Measurements from ENCODE around the gene SLAMF7.

Gene SLAMF7

GRCh38 chr1:160747717-160748116 is 8.7 kb downstream of the SLAMF7 start:
- no peak for DNase-seq

- no peak for DNase-seq
These were observed 9.3 kb downstream of the SLAMF7 start for GRCh38 chr1:160748181-160748877.

GRCh38 chr1:160748878-160749269 is 9.8 kb downstream of the SLAMF7 start:
- DNase-seq, result no peak

GRCh38 chr1:160750608-160751007 is 11.6 kb downstream of the SLAMF7 start:
- DNase-seq, result no peak

- DNase-seq, result no peak
These were observed 13.4 kb downstream of the SLAMF7 start for GRCh38 chr1:160752406-160752805.

- no peak for DNase-seq
These were observed 13.9 kb downstream of the SLAMF7 start for GRCh38 chr1:160752924-160753323.

- DNase-seq, result no peak
These were observed 14.5 kb downstream of the SLAMF7 start for GRCh38 chr1:160753594-160753993.

GRCh38 chr1:160755461-160755860 is 16.4 kb downstream of the SLAMF7 start:
- DNase-seq, result no peak

GRCh38 chr1:160755911-160756848 is 17.1 kb downstream of the SLAMF7 start:
- no peak for DNase-seq

GRCh38 chr1:160756849-160757201 is 17.8 kb downstream of the SLAMF7 start:
- no peak for DNase-seq

- no peak for DNase-seq
These were observed 19.5 kb downstream of the SLAMF7 start for GRCh38 chr1:160758521-160758920.

GRCh38 chr1:160759740-160760139 is 20.7 kb downstream of the SLAMF7 start:
- DNase-seq, result no peak

GRCh38 chr1:160761046-160761445 is 22.0 kb downstream of the SLAMF7 start:
- DNase-seq, result no peak

- no peak for DNase-seq
These were observed 22.8 kb downstream of the SLAMF7 start for GRCh38 chr1:160761886-160762285.

GRCh38 chr1:160763993-160764392 is 24.9 kb downstream of the SLAMF7 start:
- no peak for DNase-seq

- no peak for DNase-seq
These were observed 28.6 kb downstream of the SLAMF7 start for GRCh38 chr1:160767395-160768294.

GRCh38 chr1:160768295-160768657 is 29.2 kb downstream of the SLAMF7 start:
- peak; percentile 73 for DNase-seq

- DNase-seq, result no peak
These were observed 33.3 kb downstream of the SLAMF7 start for GRCh38 chr1:160772331-160772730.

GRCh38 chr1:160773093-160773492 is 34.0 kb downstream of the SLAMF7 start:
- no peak for DNase-seq

GRCh38 chr1:160774886-160775719 is 36.1 kb downstream of the SLAMF7 start:
- no peak for DNase-seq

GRCh38 chr1:160776178-160776577 is 37.1 kb downstream of the SLAMF7 start:
- DNase-seq, result no peak

- peak; percentile 25 for DNase-seq
These were observed 38.5 kb downstream of the SLAMF7 start for GRCh38 chr1:160777486-160778089.

Data from T-helper 9 cell (primary cell).